PC-9 (cell line): Measurements from ENCODE around the gene RAB10. TPM values are rescaled to one million over a fixed set of nuclear protein-coding genes. Genes with fewer than 3 reads are reported as not detected.

Source experiments
- BruUV-seq: library from RNA; stranded (reverse); fragments of 400-500 nt; replicated peaks from 2 replicates; lab custom pipeline; 2021; lab: Mats Ljungman, UMichigan
- CTCF ChIA-PET: fragments of 300-600 bp; sonication (Branson Sonifier 250); formaldehyde crosslinking; loops from one replicate; lab custom pipeline; 2022; ENCODE audit warnings: antibody characterized with exemption; lab: Charles Lee
- POLR2A ChIA-PET: fragments of 300-600 bp; sonication (Branson Sonifier 250); formaldehyde crosslinking; loops from one replicate; lab custom pipeline; 2022; ENCODE audit warnings: antibody characterized with exemption; ENCODE audit not compliant: unreplicated experiment; lab: Charles Lee
- DNase-seq, 2 experiments: peaks; one replicate each; pipeline versions ENCODE4 v3.0.0 to v3.0.0-alpha.2; 2015 to 2022; ENCODE audit warnings: mixed read lengths in 1 of 2
- H2AFZ ChIP-seq: fragments of 200-600 bp; sonication (generic); 2 replicates; pipeline ENCODE4 v1.8.1; 2017; ENCODE audit warnings: antibody characterized with exemption
- H3F3A ChIP-seq: fragments of 200-600 bp; sonication (generic); 2 replicates; pipeline ENCODE4 v1.8.1; 2017; ENCODE audit warnings: antibody characterized with exemption, mild to moderate bottlenecking, low read depth; ENCODE audit not compliant: insufficient read depth
- H3K27ac ChIP-seq: fragments of 200-600 bp; sonication (generic); 2 replicates; pipeline ENCODE4 v1.6.1; 2016; ENCODE audit warnings: mixed run types
- H3K27me3 ChIP-seq: fragments of 200-600 bp; sonication (generic); 2 replicates; pipeline ENCODE4 v1.6.1; 2016; ENCODE audit warnings: low read depth, mixed run types; ENCODE audit not compliant: insufficient read depth
- H3K36me3 ChIP-seq: fragments of 200-600 bp; sonication (generic); 2 replicates; pipeline ENCODE4 v1.6.1; 2016; ENCODE audit warnings: low read depth, mixed run types
- H3K4me1 ChIP-seq: fragments of 200-600 bp; sonication (generic); replicated peaks from 2 replicates; pipeline ENCODE4 v1.6.1; 2016; ENCODE audit warnings: mixed run types; ENCODE audit not compliant: insufficient read depth
- H3K4me2 ChIP-seq: fragments of 200-600 bp; sonication (generic); 2 replicates; pipeline ENCODE4 v1.6.1; 2017; ENCODE audit warnings: mixed run types
- H3K4me3 ChIP-seq: fragments of 200-600 bp; sonication (generic); 2 replicates; pipeline ENCODE4 v1.6.1; 2016; ENCODE audit warnings: mixed run types
- H3K79me2 ChIP-seq: fragments of 200-600 bp; sonication (generic); 2 replicates; pipeline ENCODE4 v1.6.1; 2017; ENCODE audit warnings: low read depth, mixed run types
- H3K9me2 ChIP-seq: fragments of 200-600 bp; sonication (generic); 2 replicates; pipeline ENCODE4 v1.8.1; 2017; ENCODE audit warnings: mild to moderate bottlenecking; ENCODE audit not compliant: insufficient read depth
- H3K9me3 ChIP-seq: fragments of 200-600 bp; sonication (generic); 2 replicates; pipeline ENCODE4 v1.8.1; 2016; ENCODE audit warnings: low read depth; ENCODE audit not compliant: insufficient read depth
- H4K20me1 ChIP-seq: fragments of 200-600 bp; sonication (generic); 2 replicates; pipeline ENCODE4 v1.8.1; 2017; ENCODE audit not compliant: insufficient read depth
- CTCF ChIP-seq: fragments of 200-600 bp; sonication (generic); conservative IDR thresholded peaks from 2 replicates; pipeline ENCODE4 v1.6.1; 2017; ENCODE audit warnings: mixed run types, antibody characterized with exemption, mild to moderate bottlenecking, moderate library complexity
- EZH2 ChIP-seq: fragments of 200-600 bp; sonication (generic); IDR thresholded peaks from 2 replicates; pipeline ENCODE4 v1.8.0; 2017; ENCODE audit warnings: antibody characterized with exemption, low read depth
- intact Hi-C: fragments of 100-400 bp; cut with micrococcal nuclease; formaldehyde crosslinking; loops from one replicate; pipeline ENCODE4 v1.10.0; 2022; ENCODE audit not compliant: unreplicated experiment
- total RNA-seq: library from RNA; stranded (reverse); gene quantifications from 2 replicates; pipeline ENCODE4 v1.2.3, GENCODE V29; 2021

RAB10 gene
- total RNA-seq, 1 experiment from 2014 or later: 171 TPM

GRCh38 chr2:26172871-26173775 is 139.2 kb downstream of the RAB10 start, which contains the start of gene GAREM2:
GAREM2 (plus strand) TSS chr2:26173088; CDS start chr2:26173221, 133 bp downstream.
- no peaks in the 10 kb centered on the region for H3K4me1 ChIP-seq
- H3K79me2 ChIP-seq: no peaks in the 10 kb centered on the region
- H3K27me3 ChIP-seq: no peaks in the 10 kb centered on the region
- H2AFZ ChIP-seq: peak within 1 kb of the TSS; percentile 75; the same call in 1 of the 2 replicates
- ChIA-PET POLR2A (no interaction called here), CTCF (no interaction called here)
- DNase-seq: no peak
- intact Hi-C loops: no loop called here
- no peaks in the 10 kb centered on the region for H3K9me3 ChIP-seq
- TF ChIP-seq CTCF: no peak
- TF ChIP-seq EZH2: no peak
- H3K4me2 ChIP-seq: peak within 1 kb of the TSS; percentile 80
- no peaks in the 10 kb centered on the region for H4K20me1 ChIP-seq
- peaks cover 6% of the 10 kb centered on the region; the same call in 1 of the 2 replicates for H3F3A ChIP-seq
- H3K9me2 ChIP-seq: no peaks in the 10 kb centered on the region
- no TSS peak for BruUV-seq
- H3K36me3 ChIP-seq: no peaks in the 10 kb centered on the region
- peak within 1 kb of the TSS; percentile 51; the same call in 1 of the 2 replicates for H3K4me3 ChIP-seq
- H3K27ac ChIP-seq: no peak within 1 kb of the TSS

- intact Hi-C loops: no loop called here
These were observed 140.0 kb downstream of the RAB10 start for GRCh38 chr2:26173776-26174482.

More at GRCh38 chr2:26173776-26174482, 140.0 kb downstream of the RAB10 start:
- no TSS peak for BruUV-seq
- Histone ChIP-seq H3K4me1 (no peaks in the 10 kb centered on the region), H4K20me1 (no peaks in the 10 kb centered on the region), H3K79me2 (no peaks in the 10 kb centered on the region), H2AFZ (no peak overlapping the region), H3K4me3 (no peak overlapping the region), H3F3A (peaks cover 6% of the 10 kb centered on the region; the same call in 1 of the 2 replicates), H3K9me2 (no peaks in the 10 kb centered on the region), H3K27ac (no peak overlapping the region), H3K4me2 (peak overlapping the region; percentile 80; the same call in 1 of the 2 replicates), H3K27me3 (no peaks in the 10 kb centered on the region), H3K9me3 (no peaks in the 10 kb centered on the region), H3K36me3 (no peaks in the 10 kb centered on the region)
- DNase-seq: no peak
- TF ChIP-seq EZH2 (no peak), CTCF (no peak)
- ChIA-PET POLR2A (no interaction called here), CTCF (no interaction called here)
